Measurements from ENCODE around the gene TSPAN15. TPM values are rescaled to one million over a fixed set of nuclear protein-coding genes. Genes with fewer than 3 reads are reported as not detected.

Gene TSPAN15
- total RNA-seq, 1 experiment from 2014 or later = 1.6 TPM

GRCh38 chr10:69541463-69541862, 90.2 kb downstream of the TSPAN15 start:
- no peaks in the 10 kb centered on the region for H3K79me2 ChIP-seq (ENCODE audit: low read length)
- H3K4me1 ChIP-seq (ENCODE audit: low read length) = peaks cover 2% of the 10 kb centered on the region; the same call in 1 of the 2 replicates
- H2AFZ ChIP-seq (ENCODE audit: low read length) = no peak overlapping the region
- no peak overlapping the region for H3K4me3 ChIP-seq (ENCODE audit: low read length)
- H3K36me3 ChIP-seq (ENCODE audit: insufficient read depth, low read length) = no peaks in the 10 kb centered on the region
- H3K27ac ChIP-seq (ENCODE audit: low read length) = no peak overlapping the region
- H3K9me3 ChIP-seq (ENCODE audit: low read length) = peaks cover 5% of the 10 kb centered on the region; the same call in 1 of the 2 replicates
- H4K20me1 ChIP-seq (ENCODE audit: insufficient read depth, low read depth, low read length) = no peaks in the 10 kb centered on the region
- DNase-seq = no peak
- no peaks in the 10 kb centered on the region; the same call in 1 of the 2 replicates for H3K27me3 ChIP-seq (ENCODE audit: low read length)
- no peaks in the 10 kb centered on the region for H3K9me2 ChIP-seq (replicated peaks; ENCODE audit: insufficient read depth, low read length)
- no peak overlapping the region for H3K4me2 ChIP-seq (ENCODE audit: low read depth, low read length, poor library complexity, severe bottlenecking)
- no peak overlapping the region for H3K9ac ChIP-seq (ENCODE audit: low read length)

DNA sequence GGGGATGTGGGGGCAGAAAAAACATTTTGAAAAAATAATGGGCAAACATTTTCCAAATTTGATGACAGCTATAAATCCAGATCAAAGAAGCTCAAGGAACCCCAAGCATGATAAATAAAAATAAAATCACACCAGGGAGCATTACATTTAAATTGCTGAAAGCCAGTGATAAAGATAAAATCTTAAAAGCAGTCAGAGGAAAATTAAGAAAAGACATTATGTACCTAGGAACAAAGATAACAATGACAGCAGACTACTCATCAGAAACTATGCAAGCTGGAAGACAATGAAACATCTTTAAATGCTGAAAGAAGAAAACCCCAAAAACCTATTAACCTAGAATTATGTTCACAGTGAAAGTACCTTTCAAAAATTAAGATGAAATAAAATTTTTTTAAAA, 98.7 kb downstream of the TSPAN15 start:
- Histone ChIP-seq H3K27me3 (ENCODE audit: low read length) (no peaks in the 10 kb centered on the region), H4K20me1 (ENCODE audit: insufficient read depth, low read depth, low read length) (no peaks in the 10 kb centered on the region), H3K4me2 (ENCODE audit: low read depth, low read length, poor library complexity, severe bottlenecking) (no peak overlapping the region), H3K27ac (ENCODE audit: low read length) (no peak overlapping the region), H3K79me2 (ENCODE audit: low read length) (no peaks in the 10 kb centered on the region), H3K4me1 (ENCODE audit: low read length) (peaks cover 4% of the 10 kb centered on the region), H2AFZ (ENCODE audit: low read length) (no peak overlapping the region), H3K9me3 (ENCODE audit: low read length) (peaks cover 10% of the 10 kb centered on the region; the same call in 1 of the 2 replicates), H3K4me3 (ENCODE audit: low read length) (no peak overlapping the region), H3K9me2 (replicated peaks; ENCODE audit: insufficient read depth, low read length) (no peaks in the 10 kb centered on the region), H3K9ac (ENCODE audit: low read length) (no peak overlapping the region), H3K36me3 (ENCODE audit: insufficient read depth, low read length) (no peaks in the 10 kb centered on the region)
- no peak for DNase-seq

GRCh38 chr10:69552268-69552667, 101.0 kb downstream of the TSPAN15 start:
- no peaks in the 10 kb centered on the region for H3K79me2 ChIP-seq (ENCODE audit: low read length)

DNA sequence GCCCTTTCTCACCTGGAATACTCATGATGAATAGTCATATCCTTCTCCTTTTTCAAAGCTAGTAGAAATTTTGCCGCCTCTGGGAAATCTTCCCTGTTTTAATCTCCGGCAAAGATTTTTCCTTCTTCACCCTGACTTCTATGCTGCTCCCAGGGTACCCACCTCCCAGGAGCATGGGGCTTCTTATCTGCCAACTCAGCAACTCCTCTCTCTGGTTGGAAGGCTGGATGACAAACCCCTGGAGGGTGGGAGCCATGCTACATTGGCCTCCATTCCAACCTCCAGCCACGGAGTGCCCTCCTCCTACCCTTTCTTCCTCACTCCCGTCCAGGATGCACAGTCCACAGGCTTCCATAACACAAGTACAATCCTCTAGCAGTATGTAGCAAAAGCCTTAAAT, 102.1 kb downstream of the TSPAN15 start:
- Histone ChIP-seq H3K27me3 (ENCODE audit: low read length) (no peaks in the 10 kb centered on the region), H3K4me2 (ENCODE audit: low read depth, low read length, poor library complexity, severe bottlenecking) (no peak overlapping the region), H3K4me1 (ENCODE audit: low read length) (peaks cover 4% of the 10 kb centered on the region), H3K9me2 (replicated peaks; ENCODE audit: insufficient read depth, low read length) (no peaks in the 10 kb centered on the region), H2AFZ (ENCODE audit: low read length) (no peak overlapping the region), H3K9me3 (ENCODE audit: low read length) (peaks cover 10% of the 10 kb centered on the region; the same call in 1 of the 2 replicates), H3K9ac (ENCODE audit: low read length) (no peak overlapping the region), H3K27ac (ENCODE audit: low read length) (no peak overlapping the region), H3K36me3 (ENCODE audit: insufficient read depth, low read length) (no peaks in the 10 kb centered on the region), H4K20me1 (ENCODE audit: insufficient read depth, low read depth, low read length) (no peaks in the 10 kb centered on the region), H3K79me2 (ENCODE audit: low read length) (no peaks in the 10 kb centered on the region), H3K4me3 (ENCODE audit: low read length) (no peak overlapping the region)
- DNase-seq = no peak

More at GRCh38 chr10:69552268-69552667, 101.0 kb downstream of the TSPAN15 start:
- no peak for DNase-seq
- Histone ChIP-seq H3K27ac (ENCODE audit: low read length) (no peak overlapping the region), H3K9ac (ENCODE audit: low read length) (no peak overlapping the region), H3K9me2 (replicated peaks; ENCODE audit: insufficient read depth, low read length) (no peaks in the 10 kb centered on the region), H3K4me1 (ENCODE audit: low read length) (peaks cover 4% of the 10 kb centered on the region), H2AFZ (ENCODE audit: low read length) (no peak overlapping the region), H4K20me1 (ENCODE audit: insufficient read depth, low read depth, low read length) (no peaks in the 10 kb centered on the region), H3K4me2 (ENCODE audit: low read depth, low read length, poor library complexity, severe bottlenecking) (no peak overlapping the region), H3K36me3 (ENCODE audit: insufficient read depth, low read length) (no peaks in the 10 kb centered on the region), H3K9me3 (ENCODE audit: low read length) (peaks cover 10% of the 10 kb centered on the region; the same call in 1 of the 2 replicates), H3K4me3 (ENCODE audit: low read length) (no peak overlapping the region), H3K27me3 (ENCODE audit: low read length) (no peaks in the 10 kb centered on the region)

GRCh38 chr10:69554611-69555010, 103.3 kb downstream of the TSPAN15 start:
- no peak for DNase-seq
- Histone ChIP-seq H3K36me3 (ENCODE audit: insufficient read depth, low read length) (no peaks in the 10 kb centered on the region), H3K79me2 (ENCODE audit: low read length) (no peaks in the 10 kb centered on the region), H3K9me2 (replicated peaks; ENCODE audit: insufficient read depth, low read length) (no peaks in the 10 kb centered on the region), H2AFZ (ENCODE audit: low read length) (no peak overlapping the region), H3K9me3 (ENCODE audit: low read length) (peaks cover 5% of the 10 kb centered on the region; the same call in 1 of the 2 replicates), H4K20me1 (ENCODE audit: insufficient read depth, low read depth, low read length) (no peaks in the 10 kb centered on the region), H3K27me3 (ENCODE audit: low read length) (no peaks in the 10 kb centered on the region), H3K4me3 (ENCODE audit: low read length) (no peak overlapping the region), H3K9ac (ENCODE audit: low read length) (no peak overlapping the region), H3K4me1 (ENCODE audit: low read length) (peaks cover 4% of the 10 kb centered on the region), H3K27ac (ENCODE audit: low read length) (no peak overlapping the region), H3K4me2 (ENCODE audit: low read depth, low read length, poor library complexity, severe bottlenecking) (no peak overlapping the region)

Other genes starting within 250 kb of the TSPAN15 start
- not detected in 2 replicates for gene HKDC1, start 231.1 kb upstream of the TSPAN15 start, total RNA-seq (2014; rRNA removed; shearing (Covaris generic); ENCODE audit: low replicate concordance)
- gene HK1, start 173.0 kb upstream of the TSPAN15 start, total RNA-seq (2014; rRNA removed; shearing (Covaris generic); ENCODE audit: low replicate concordance) = 54.6 and 86.5 TPM in 2 replicates
- 1.9 TPM in 1 of 2 replicates, not detected in the other for gene TACR2, start 34.5 kb upstream of the TSPAN15 start, total RNA-seq (2014; rRNA removed; shearing (Covaris generic); ENCODE audit: low replicate concordance)
- not detected in 2 replicates for gene NEUROG3, start 122.0 kb downstream of the TSPAN15 start, total RNA-seq (2014; rRNA removed; shearing (Covaris generic); ENCODE audit: low replicate concordance)
- gene FAM241B, start 178.8 kb downstream of the TSPAN15 start, total RNA-seq (2014; rRNA removed; shearing (Covaris generic); ENCODE audit: low replicate concordance) = not detected in 2 replicates